Keratinocyte (primary cell): ENCODE results near the gene PDIA6. TPM values are rescaled to one million over a fixed set of nuclear protein-coding genes. Genes with fewer than 3 reads are reported as not detected.
"Not testable (repeated sequence)": the region's sequence is repeated elsewhere in the genome, so short reads cannot be mapped to it uniquely, and the experiment has no call there.

ENCODE experiments used
- DNase-seq: peaks from one replicate; pipeline ENCODE4 v3.0.0-alpha.2; 2011; ENCODE audit warnings: low read depth, missing footprints, low spot score
- FAIRE-seq: peaks from 2 replicates; lab custom pipeline; 2011; peaks lifted over from hg19 to GRCh38; lab: Jason Lieb, UNC
- H2AFZ ChIP-seq: 2 replicates; pipeline ENCODE4 v1.6.0; 2012; ENCODE audit warnings: low read length, control low read depth, inconsistent platforms; ENCODE audit not compliant: control insufficient read depth
- H3K27ac ChIP-seq: 2 replicates; pipeline ENCODE4 v1.5.1; 2011; ENCODE audit warnings: low read length; ENCODE audit not compliant: control insufficient read depth, insufficient read depth
- H3K27me3 ChIP-seq: 3 replicates; pipeline ENCODE4 v1.6.0; 2011; ENCODE audit warnings: low read length; ENCODE audit not compliant: control insufficient read depth, insufficient read depth; ENCODE audit errors: extremely low read depth
- H3K36me3 ChIP-seq, 2 experiments: 2 replicates in 1 of 2; 3 replicates in 1 of 2; pipeline ENCODE4 v1.5.1; 2011; ENCODE audit warnings: low read length in 2 of 2, mild to moderate bottlenecking in 1 of 2; ENCODE audit not compliant: control insufficient read depth in 2 of 2, insufficient read depth in 2 of 2; ENCODE audit errors: extremely low read depth in 1 of 2
- H3K4me1 ChIP-seq: 3 replicates; pipeline ENCODE4 v1.5.1; 2011; ENCODE audit warnings: low read length; ENCODE audit not compliant: control insufficient read depth, insufficient read depth; ENCODE audit errors: extremely low read depth
- H3K4me2 ChIP-seq: 3 replicates; pipeline ENCODE4 v1.6.0; 2011; ENCODE audit warnings: low read depth, low read length; ENCODE audit not compliant: control insufficient read depth, insufficient read depth; ENCODE audit errors: extremely low read depth
- H3K4me3 ChIP-seq, 3 experiments: fragments of 200-600 bp in 1 of 3; sonication (generic) in 1 of 3; 2 replicates in 2 of 3; 3 replicates in 1 of 3; pipeline ENCODE4 v1.5.1; 2011 to 2016; ENCODE audit warnings: low read length in 3 of 3, mild to moderate bottlenecking in 3 of 3, control low read depth in 2 of 3, inconsistent platforms in 1 of 3, low read depth in 1 of 3, mixed read lengths in 1 of 3, mixed run types in 1 of 3, moderate library complexity in 1 of 3; ENCODE audit not compliant: control insufficient read depth in 2 of 3, insufficient read depth in 2 of 3; ENCODE audit errors: extremely low read depth in 1 of 3
- H3K79me2 ChIP-seq: 2 replicates; pipeline ENCODE4 v1.6.0; 2012; ENCODE audit warnings: low read length; ENCODE audit not compliant: control insufficient read depth, insufficient read depth
- H3K9ac ChIP-seq: 3 replicates; pipeline ENCODE4 v1.6.0; 2011; ENCODE audit warnings: low read length; ENCODE audit not compliant: control insufficient read depth, insufficient read depth; ENCODE audit errors: extremely low read depth
- H3K9me1 ChIP-seq: 3 replicates; pipeline ENCODE4 v1.6.0; 2011; ENCODE audit warnings: low read length; ENCODE audit not compliant: control insufficient read depth, insufficient read depth; ENCODE audit errors: extremely low read depth
- H3K9me3 ChIP-seq: 2 replicates; pipeline ENCODE4 v1.5.1; 2012; ENCODE audit warnings: low read depth, low read length; ENCODE audit not compliant: control insufficient read depth
- H4K20me1 ChIP-seq: 3 replicates; pipeline ENCODE4 v1.6.0; 2011; ENCODE audit warnings: low read length; ENCODE audit not compliant: control insufficient read depth, insufficient read depth; ENCODE audit errors: extremely low read depth
- EZH2 ChIP-seq: IDR thresholded peaks from one replicate; pipeline ENCODE4 v1.6.1; 2012; ENCODE audit warnings: inconsistent platforms, mild to moderate bottlenecking, low read length, moderate library complexity
- dilution Hi-C: fragments of 300-500 bp; cut with MboI; formaldehyde crosslinking; loops from one replicate; pipeline ENCODE4 v1.7.0; 2020; ENCODE audit warnings: low sequenced_read_pairs; ENCODE audit not compliant: extremely low pct_ligation_motif_present
- polyA plus RNA-seq, 5 experiments: library from polyadenylated mRNA; depleted of rRNA in 3 of 5; stranded (reverse) in 3 of 5; stranded (forward) in 1 of 5; unstranded in 1 of 5; fragments of >200 nt; gene quantifications; 1 replicate in 1 of 5; 2 replicates in 3 of 5; 3 replicates in 1 of 5; pipeline versions ENCODE4 v1.2.1 to v1.2.3, GENCODE V29; 2011 to 2012; ENCODE audit warnings: missing spikeins in 2 of 5, low read depth in 1 of 5, low replicate concordance in 1 of 5
- TF ChIP-seq, protein P1 (sequence below), 3 experiments: IDR thresholded peaks in 1 of 3; conservative IDR thresholded peaks in 1 of 3; optimal IDR thresholded peaks in 1 of 3; 2 replicates in 2 of 3; 3 replicates in 1 of 3; pipeline versions ENCODE3 to v1.5.1; 2011; ENCODE audit warnings: low read length in 3 of 3, mild to moderate bottlenecking in 3 of 3, moderate library complexity in 2 of 3, control low read depth in 1 of 3, inconsistent platforms in 1 of 3; ENCODE audit not compliant: insufficient read depth in 2 of 3; ENCODE audit errors: extremely low read depth in 1 of 3

The PDIA6 gene
- polyA plus RNA-seq, 1 donor (not counting 4 experiments of a cell fraction or from before 2014, with no cell fraction given): 310 TPM

DNA sequence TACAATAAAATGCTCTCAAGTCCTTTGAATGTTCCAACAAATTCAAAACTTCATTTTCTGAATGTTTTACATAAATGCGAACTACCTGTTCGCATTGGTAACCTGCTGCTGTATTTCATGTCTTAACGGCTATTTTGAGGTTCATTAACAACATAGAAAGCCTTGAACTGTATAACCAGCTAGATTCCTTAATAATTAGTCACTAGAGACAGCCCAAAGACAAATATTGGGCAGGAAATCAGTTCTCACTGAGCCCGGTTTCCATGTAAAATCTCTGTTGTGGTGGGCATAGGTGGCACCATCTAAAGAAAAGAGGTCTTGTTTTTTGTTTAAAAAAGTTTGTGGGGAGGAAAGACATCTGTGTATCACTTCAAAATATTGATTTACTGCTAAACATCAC is 29.2 kb downstream of the PDIA6 start:
- Histone ChIP-seq H3K36me3 (peaks cover 38 to 49% of the 10 kb centered on the region in 2 experiments), H3K4me2 (no peak overlapping the region), H3K4me3 (no peak overlapping the region), H3K4me1 (no peaks in the 10 kb centered on the region), H3K27ac (no peak overlapping the region), H3K9me1 (no peaks in the 10 kb centered on the region), H3K9me3 (no peaks in the 10 kb centered on the region), H4K20me1 (peaks cover 5% of the 10 kb centered on the region), H2AFZ (no peak overlapping the region), H3K9ac (no peak overlapping the region), H3K27me3 (no peaks in the 10 kb centered on the region), H3K79me2 (peaks cover 8% of the 10 kb centered on the region)
- TF ChIP-seq, protein P1, sequence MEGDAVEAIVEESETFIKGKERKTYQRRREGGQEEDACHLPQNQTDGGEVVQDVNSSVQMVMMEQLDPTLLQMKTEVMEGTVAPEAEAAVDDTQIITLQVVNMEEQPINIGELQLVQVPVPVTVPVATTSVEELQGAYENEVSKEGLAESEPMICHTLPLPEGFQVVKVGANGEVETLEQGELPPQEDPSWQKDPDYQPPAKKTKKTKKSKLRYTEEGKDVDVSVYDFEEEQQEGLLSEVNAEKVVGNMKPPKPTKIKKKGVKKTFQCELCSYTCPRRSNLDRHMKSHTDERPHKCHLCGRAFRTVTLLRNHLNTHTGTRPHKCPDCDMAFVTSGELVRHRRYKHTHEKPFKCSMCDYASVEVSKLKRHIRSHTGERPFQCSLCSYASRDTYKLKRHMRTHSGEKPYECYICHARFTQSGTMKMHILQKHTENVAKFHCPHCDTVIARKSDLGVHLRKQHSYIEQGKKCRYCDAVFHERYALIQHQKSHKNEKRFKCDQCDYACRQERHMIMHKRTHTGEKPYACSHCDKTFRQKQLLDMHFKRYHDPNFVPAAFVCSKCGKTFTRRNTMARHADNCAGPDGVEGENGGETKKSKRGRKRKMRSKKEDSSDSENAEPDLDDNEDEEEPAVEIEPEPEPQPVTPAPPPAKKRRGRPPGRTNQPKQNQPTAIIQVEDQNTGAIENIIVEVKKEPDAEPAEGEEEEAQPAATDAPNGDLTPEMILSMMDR (optimal IDR thresholded peaks at IDR 0.05 in 1 of 3, IDR thresholded peaks at IDR 0.05 in 1 of 3, conservative IDR thresholded peaks at IDR 0.05 in 1 of 3; ENCODE audit: extremely low read depth in 1 of 3, insufficient read depth in 2 of 3, low read length in 3 of 3): no peak
- no peak for TF ChIP-seq EZH2
- DNase-seq: no peak
- FAIRE-seq: no peak
- dilution Hi-C loops: loop anchor here (10.0 kb wide), 1 partner anchor 79 kb away; no protein-coding TSS in a partner anchor

DNA sequence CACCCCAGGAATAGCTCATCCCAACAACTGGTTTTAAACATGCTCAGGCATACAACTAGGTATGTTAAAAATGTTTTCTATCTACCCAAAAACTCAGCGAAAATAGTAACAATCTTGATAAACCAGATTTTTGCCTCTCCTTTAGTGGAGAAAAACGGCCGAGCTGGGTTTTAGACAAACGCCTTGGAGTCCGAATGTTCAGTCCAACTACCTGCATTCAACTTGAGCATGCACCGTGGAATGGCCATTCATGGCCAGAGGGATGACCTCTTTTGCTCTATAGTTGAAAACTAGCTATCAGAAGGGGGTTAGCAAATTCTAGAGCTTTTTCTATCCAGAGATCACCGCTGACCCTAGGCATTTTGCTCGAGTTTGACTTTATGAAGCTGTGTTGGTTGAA is 30.8 kb downstream of the PDIA6 start:
- peaks cover 30 to 42% of the 10 kb centered on the region in 2 experiments for H3K36me3 ChIP-seq
- H3K27me3 ChIP-seq: no peaks in the 10 kb centered on the region
- dilution Hi-C loops: loop anchor here (10.0 kb wide), 1 partner anchor 77 kb away; no protein-coding TSS in a partner anchor
- H3K79me2 ChIP-seq: peaks cover 7% of the 10 kb centered on the region
- H3K27ac ChIP-seq: no peak overlapping the region
- no peak overlapping the region for H3K9ac ChIP-seq
- peak; percentile 26 for FAIRE-seq
- no peak overlapping the region for H3K4me2 ChIP-seq
- H3K4me1 ChIP-seq: no peaks in the 10 kb centered on the region
- no peak for TF ChIP-seq EZH2
- TF ChIP-seq, protein P1 (optimal IDR thresholded peaks at IDR 0.05 in 1 of 3, IDR thresholded peaks at IDR 0.05 in 1 of 3, conservative IDR thresholded peaks at IDR 0.05 in 1 of 3; ENCODE audit: extremely low read depth in 1 of 3, insufficient read depth in 2 of 3, low read length in 3 of 3): no peak
- DNase-seq: no peak
- peaks cover 5% of the 10 kb centered on the region for H4K20me1 ChIP-seq
- H3K9me3 ChIP-seq: no peaks in the 10 kb centered on the region
- H3K9me1 ChIP-seq: no peaks in the 10 kb centered on the region
- H2AFZ ChIP-seq: no peak overlapping the region
- no peak overlapping the region for H3K4me3 ChIP-seq

DNA sequence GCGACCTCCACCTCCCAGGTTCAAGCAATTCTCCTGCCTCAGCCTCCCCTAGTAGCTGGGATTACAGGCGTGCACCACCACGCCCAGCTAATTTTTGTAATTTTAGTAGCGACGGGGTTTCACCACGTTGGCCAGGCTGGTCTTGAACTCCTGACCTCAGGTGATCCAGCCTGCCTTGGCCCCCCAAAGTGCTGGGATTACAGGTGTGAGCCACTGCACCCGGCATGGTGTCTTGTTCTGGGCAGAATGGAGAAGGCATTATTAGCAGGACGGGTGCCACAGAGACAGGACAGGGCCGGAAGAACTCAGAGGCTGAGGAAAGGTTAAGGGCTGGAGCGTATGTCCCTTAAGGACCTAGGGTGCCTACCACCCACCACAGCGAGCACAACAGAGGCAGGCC is 31.8 kb downstream of the PDIA6 start:
- not testable (repeated sequence) for H3K9me1 ChIP-seq, H3K4me3 ChIP-seq, H3K79me2 ChIP-seq, DNase-seq, H3K4me2 ChIP-seq, H3K9ac ChIP-seq, H2AFZ ChIP-seq, H3K9me3 ChIP-seq, H3K4me1 ChIP-seq, H3K27me3 ChIP-seq, FAIRE-seq, H4K20me1 ChIP-seq, H3K27ac ChIP-seq
- dilution Hi-C loops: loop anchor here (10.0 kb wide), 1 partner anchor 76 kb away; no protein-coding TSS in a partner anchor
- peaks cover 24 to 36% of the 10 kb centered on the region in 2 experiments for H3K36me3 ChIP-seq
